ENCODE measurements around the gene TSEN34.
"Not testable (repeated sequence)": the region's sequence is repeated elsewhere in the genome, so short reads cannot be mapped to it uniquely, and the experiment has no call there.

DNA sequence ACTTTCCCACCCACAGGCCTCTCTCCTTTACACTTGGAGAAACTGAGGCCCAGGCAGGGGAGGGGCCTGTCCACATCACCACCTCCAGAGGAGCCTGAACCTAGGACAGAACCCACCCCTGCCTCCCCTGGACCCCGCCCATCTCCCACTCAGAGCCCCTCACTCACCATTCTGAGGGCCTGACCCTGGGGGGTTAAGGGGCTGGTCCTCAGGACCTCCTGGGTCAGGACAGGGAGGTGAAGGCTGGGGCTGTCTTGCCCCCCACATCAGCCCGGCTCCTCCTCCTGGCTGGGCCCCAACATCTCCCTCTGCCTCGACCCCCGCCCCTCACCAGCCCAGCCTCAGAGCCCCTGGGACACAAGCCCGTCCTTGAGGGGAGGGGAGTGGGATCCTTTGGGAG is 28.6 kb downstream of the TSEN34 start:
- not testable (repeated sequence) for TF ChIP-seq EP300, CTCF, POLR2AphosphoS5 (IDR thresholded peaks at IDR 0.05)
